Frontal cortex (tissue), 4 donors: ENCODE data around the gene ACP6. TPM values are rescaled to one million over a fixed set of nuclear protein-coding genes. Genes with fewer than 3 reads are reported as not detected.

ENCODE experiments used
- DNase-seq, 2 donors: peaks; one replicate each; pipeline ENCODE4 v3.0.0; 2012; ENCODE audit warnings: low spot score in 2 of 2
- FAIRE-seq: peaks from 2 replicates; lab custom pipeline; 2012; peaks lifted over from hg19 to GRCh38; lab: Jason Lieb, UNC
- small RNA-seq: library from RNA; depleted of rRNA; stranded (forward); fragments of <200 nt; gene quantifications from one replicate; pipeline ENCODE3, GENCODE V24; 2014
- total RNA-seq: library from RNA; depleted of rRNA; stranded (reverse); fragments of >200 nt; gene quantifications from one replicate; pipeline ENCODE4 v1.2.3, GENCODE V29; 2014
- donor health status: control.
- donor health status: control.
- donor health status: control.

The ACP6 gene
- total RNA-seq, 1 donor from 2014 or later, result 12.6 TPM

- FAIRE-seq (no peak), DNase-seq (no peak)
Measured at GRCh38 chr1:147598621-147599361, 71.5 kb downstream of the ACP6 start.

GRCh38 chr1:147597010-147597409, 73.3 kb downstream of the ACP6 start:
- FAIRE-seq (no peak), DNase-seq (no peak)

Small RNA genes within 50 kb of the gene (small RNA-seq; reads per million reads assigned to genes)
- not detected for gene RN7SL261P

Other genes starting within 250 kb of the ACP6 start
- 10.6 TPM for gene BCL9, start 129.0 kb downstream of the ACP6 start, total RNA-seq
- gene GJA5, start 90.1 kb upstream of the ACP6 start, total RNA-seq, result 1.6 TPM
- not detected for gene GJA8, start 232.3 kb upstream of the ACP6 start, total RNA-seq